GM23338 (cell line): ENCODE results near the gene DDX19B.

ENCODE experiments used
- CREB1 ChIP-seq: fragments of 250-450 bp; sonication (Bioruptor Pico); IDR thresholded peaks from 2 replicates; pipeline ENCODE4 v1.5.0; 2020; ENCODE audit warnings: low read depth, mild to moderate bottlenecking, moderate library complexity
- CTCF ChIP-seq, 2 experiments: fragments of 200-600 bp in 1 of 2; sonication (generic) in 1 of 2; conservative IDR thresholded peaks; 2 replicates each; pipeline versions ENCODE4 v1.5.1 to v1.6.1; 2016 to 2017; ENCODE audit warnings: antibody characterized with exemption in 2 of 2, low read depth in 2 of 2, mild to moderate bottlenecking in 2 of 2, moderate library complexity in 1 of 2
- ETS1 ChIP-seq: IDR thresholded peaks from 2 replicates; pipeline ENCODE4 v1.6.1; 2016; ENCODE audit warnings: antibody characterized with exemption
- EZH2 ChIP-seq: fragments of 200-600 bp; sonication (generic); IDR thresholded peaks from one replicate; pipeline ENCODE4 v1.8.0; 2017; ENCODE audit warnings: antibody characterized with exemption, mild to moderate bottlenecking, low read depth; ENCODE audit not compliant: unreplicated experiment
- EZH2phosphoT487 ChIP-seq: fragments of 200-600 bp; sonication (generic); IDR thresholded peaks from one replicate; pipeline ENCODE4 v1.8.1; 2018; ENCODE audit warnings: antibody characterized with exemption; ENCODE audit not compliant: unreplicated experiment
- JUNB ChIP-seq: IDR thresholded peaks from one replicate; pipeline ENCODE4 v1.6.1; 2016; ENCODE audit warnings: antibody characterized with exemption; ENCODE audit not compliant: unreplicated experiment
- POLR2AphosphoS5 ChIP-seq: IDR thresholded peaks from 2 replicates; pipeline ENCODE4 v1.6.1; 2016; ENCODE audit warnings: antibody characterized with exemption, low read depth
- REST ChIP-seq: IDR thresholded peaks from one replicate; pipeline ENCODE4 v1.6.1; 2018; ENCODE audit warnings: antibody characterized with exemption; ENCODE audit not compliant: unreplicated experiment
- ZNF114 ChIP-seq: fragments of 250-450 bp; sonication (Bioruptor Pico); IDR thresholded peaks from 2 replicates; pipeline ENCODE4 v1.5.0; 2020; ENCODE audit warnings: mild to moderate bottlenecking, moderate library complexity

- TF ChIP-seq POLR2AphosphoS5 = no peak
- TF ChIP-seq CTCF (conservative IDR thresholded peaks at IDR 0.05; ENCODE audit: low read depth in 2 of 2) = no peak
- TF ChIP-seq EZH2 = no peak
- TF ChIP-seq JUNB = no peak
- TF ChIP-seq REST = no peak
- no peak for TF ChIP-seq ETS1
- TF ChIP-seq EZH2phosphoT487 = no peak
- no peak for TF ChIP-seq CREB1 (CRISPR knock-in tag)
- no peak for TF ChIP-seq ZNF114 (CRISPR knock-in tag)
Observed at GRCh38 chr16:70375636-70376611, 76.9 kb downstream of the DDX19B start.
